Gastrocnemius medialis (tissue), 4 donors: ENCODE results near the gene FOXA2. TPM values are rescaled to one million over a fixed set of nuclear protein-coding genes. Genes with fewer than 3 reads are reported as not detected.

Source experiments
- ATAC-seq, 2 donors: fragments of 150-250 bp; one replicate each; pipeline ENCODE4 v1.9.1; 2016
- DNase-seq, 2 donors: peaks; one replicate each; pipeline ENCODE4 v3.0.0-alpha.2; 2019
- H3K27ac ChIP-seq, 4 donors: fragments of 200-600 bp; sonication (generic); 1 replicate in 1 of 4; 2 replicates in 3 of 4; pipeline ENCODE4 v1.5.1; 2016 to 2018; ENCODE audit warnings: mild to moderate bottlenecking in 2 of 4, moderate library complexity in 1 of 4
- H3K27me3 ChIP-seq, 3 donors: fragments of 200-600 bp; sonication (generic) in 2 of 3; 1 replicate in 1 of 3; 2 replicates in 2 of 3; pipeline versions ENCODE4 v1.5.1 to v1.6.0; 2016 to 2019; ENCODE audit warnings: mild to moderate bottlenecking in 1 of 3, moderate library complexity in 1 of 3
- H3K36me3 ChIP-seq, 2 donors: fragments of 200-600 bp; sonication (generic) in 1 of 2; one replicate each; pipeline ENCODE4 v1.5.1; 2017 to 2018
- H3K4me1 ChIP-seq, 2 donors: fragments of 200-600 bp; sonication (generic) in 1 of 2; one replicate each; pipeline ENCODE4 v1.5.1; 2016 to 2017; ENCODE audit warnings: mild to moderate bottlenecking in 2 of 2
- H3K4me3 ChIP-seq, 4 donors: fragments of 200-600 bp; sonication (generic) in 3 of 4; 1 replicate in 1 of 4; 2 replicates in 3 of 4; pipeline ENCODE4 v1.5.1; 2016 to 2019; ENCODE audit warnings: mild to moderate bottlenecking in 2 of 4
- H3K9me3 ChIP-seq, 3 donors: fragments of 200-600 bp; sonication (generic) in 2 of 3; 1 replicate in 1 of 3; 2 replicates in 2 of 3; pipeline ENCODE4 v1.5.1; 2016 to 2019
- POLR2A ChIP-seq, 2 donors: fragments of 450-650 bp; IDR thresholded peaks; one replicate each; pipeline ENCODE4 v1.6.1; 2017; ENCODE audit warnings: antibody characterized with exemption in 2 of 2, mild to moderate bottlenecking in 2 of 2, moderate library complexity in 2 of 2
- in situ Hi-C, 4 donors: fragments of 200-750 bp; cut with MboI; loops; one replicate each; pipeline versions ENCODE4 v1.15.0 to v1.8.0; 2017; ENCODE audit warnings: low sequenced_read_pairs in 4 of 4
- intact Hi-C: fragments of 100-400 bp; cut with DNase I; formaldehyde crosslinking; loops from one replicate; pipeline ENCODE4 v1.15.1; 2023; ENCODE audit warnings: low total_unique reads
- total RNA-seq, 4 donors: library from RNA; depleted of rRNA; stranded (reverse); fragments of >200 nt; gene quantifications; one replicate each; pipeline versions ENCODE4 v1.1.0 to v1.2.3, GENCODE V29; 2016
- TF ChIP-seq, protein P1 (sequence below), 5 experiments: fragments of 450-650 bp in 3 of 5; fragments of 200-600 bp in 2 of 5; sonication (generic) in 2 of 5; IDR thresholded peaks in 4 of 5; conservative IDR thresholded peaks in 1 of 5; 1 replicate in 4 of 5; 2 replicates in 1 of 5; pipeline ENCODE4 v1.5.1; 2016 to 2019; ENCODE audit warnings: antibody characterized with exemption in 5 of 5, mild to moderate bottlenecking in 3 of 5, moderate library complexity in 3 of 5

FOXA2 gene
- total RNA-seq, 4 donors from 2014 or later = 0.42 to 0.72 TPM; not detected in 2

- Histone ChIP-seq H3K36me3 (no peaks in the 10 kb centered on the region), H3K27ac (no peak overlapping the region), H3K9me3 (no peaks in the 10 kb centered on the region), H3K27me3 (peaks cover 24 to 65% (median 58%) of the 10 kb centered on the region in 3 donors), H3K4me1 (no peaks in the 10 kb centered on the region), H3K4me3 (no peak overlapping the region)
- intact Hi-C loops (no loop called here), in situ Hi-C loops (no loop called here)
- ATAC-seq (no peak), DNase-seq (no peak)
- TF ChIP-seq POLR2A (IDR thresholded peaks at IDR 0.05) = no peak
- TF ChIP-seq, protein P1, sequence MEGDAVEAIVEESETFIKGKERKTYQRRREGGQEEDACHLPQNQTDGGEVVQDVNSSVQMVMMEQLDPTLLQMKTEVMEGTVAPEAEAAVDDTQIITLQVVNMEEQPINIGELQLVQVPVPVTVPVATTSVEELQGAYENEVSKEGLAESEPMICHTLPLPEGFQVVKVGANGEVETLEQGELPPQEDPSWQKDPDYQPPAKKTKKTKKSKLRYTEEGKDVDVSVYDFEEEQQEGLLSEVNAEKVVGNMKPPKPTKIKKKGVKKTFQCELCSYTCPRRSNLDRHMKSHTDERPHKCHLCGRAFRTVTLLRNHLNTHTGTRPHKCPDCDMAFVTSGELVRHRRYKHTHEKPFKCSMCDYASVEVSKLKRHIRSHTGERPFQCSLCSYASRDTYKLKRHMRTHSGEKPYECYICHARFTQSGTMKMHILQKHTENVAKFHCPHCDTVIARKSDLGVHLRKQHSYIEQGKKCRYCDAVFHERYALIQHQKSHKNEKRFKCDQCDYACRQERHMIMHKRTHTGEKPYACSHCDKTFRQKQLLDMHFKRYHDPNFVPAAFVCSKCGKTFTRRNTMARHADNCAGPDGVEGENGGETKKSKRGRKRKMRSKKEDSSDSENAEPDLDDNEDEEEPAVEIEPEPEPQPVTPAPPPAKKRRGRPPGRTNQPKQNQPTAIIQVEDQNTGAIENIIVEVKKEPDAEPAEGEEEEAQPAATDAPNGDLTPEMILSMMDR (IDR thresholded peaks at IDR 0.05 in 4 of 5, conservative IDR thresholded peaks at IDR 0.05 in 1 of 5) = no peak
Measured at GRCh38 chr20:22560817-22561216, 23.6 kb downstream of the FOXA2 start.

GRCh38 chr20:22559711-22560318, 24.6 kb downstream of the FOXA2 start:
- H3K4me3 ChIP-seq = no peak overlapping the region
- H3K27ac ChIP-seq = no peak overlapping the region
- ATAC-seq = no peak
- intact Hi-C loops (no loop called here), in situ Hi-C loops (no loop called here)
- DNase-seq = no peak
- peaks cover 17 to 57% (median 48%) of the 10 kb centered on the region in 3 donors for H3K27me3 ChIP-seq
- H3K9me3 ChIP-seq = no peaks in the 10 kb centered on the region
- no peaks in the 10 kb centered on the region for H3K36me3 ChIP-seq
- TF ChIP-seq POLR2A (IDR thresholded peaks at IDR 0.05) = no peak
- TF ChIP-seq, protein P1 (IDR thresholded peaks at IDR 0.05 in 4 of 5, conservative IDR thresholded peaks at IDR 0.05 in 1 of 5) = no peak
- H3K4me1 ChIP-seq = no peaks in the 10 kb centered on the region

DNA sequence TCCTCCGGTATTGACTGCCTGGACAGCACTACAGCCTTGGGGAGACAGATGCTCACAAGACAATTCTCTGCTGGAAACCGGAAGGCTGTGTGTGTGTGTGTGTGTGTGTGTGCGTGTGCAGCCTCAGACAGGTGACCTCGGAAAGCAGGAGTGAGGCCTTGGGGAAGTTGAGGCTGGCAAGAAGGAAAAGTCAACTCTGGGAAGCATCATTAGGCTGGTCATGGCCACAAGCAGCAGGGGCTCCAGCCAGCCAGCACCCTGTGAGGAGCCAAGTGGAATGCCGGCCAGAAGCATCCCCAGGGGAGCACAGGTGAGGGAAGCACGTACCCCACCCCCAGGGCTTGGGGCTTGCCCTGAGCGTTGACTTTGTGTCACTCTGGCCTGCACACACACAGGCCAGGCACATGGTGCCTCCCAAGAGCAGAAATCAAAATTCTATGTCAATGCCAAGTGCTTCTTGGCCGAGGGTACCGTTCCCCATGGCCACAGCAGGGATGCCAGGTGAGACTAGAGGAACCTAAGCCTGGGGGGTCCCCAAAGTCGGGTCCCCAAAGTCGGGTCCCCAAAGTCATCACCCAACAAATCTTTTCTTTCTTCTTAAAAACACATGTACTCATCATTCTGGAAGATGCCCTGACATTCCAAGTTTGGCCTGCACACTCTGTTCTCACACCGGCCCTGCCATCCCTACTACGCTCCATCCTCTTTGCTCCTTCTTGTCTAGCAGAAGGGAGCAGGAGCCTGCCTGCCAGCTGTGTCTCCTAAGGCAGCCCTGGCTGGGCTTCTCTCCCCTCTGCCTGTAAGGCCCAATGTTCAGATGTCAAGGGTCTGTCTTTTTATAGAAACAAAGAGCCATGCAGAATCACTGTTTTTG, 26.7 kb downstream of the FOXA2 start:
- Histone ChIP-seq H3K9me3 (no peaks in the 10 kb centered on the region), H3K36me3 (no peaks in the 10 kb centered on the region), H3K4me3 (no peak overlapping the region), H3K4me1 (no peaks in the 10 kb centered on the region), H3K27me3 (peaks cover 17 to 39% (median 28%) of the 10 kb centered on the region in 3 donors), H3K27ac (no peak overlapping the region)
- DNase-seq (no peak), ATAC-seq (no peak)
- intact Hi-C loops (no loop called here), in situ Hi-C loops (no loop called here)
- TF ChIP-seq, protein P1 (IDR thresholded peaks at IDR 0.05 in 4 of 5, conservative IDR thresholded peaks at IDR 0.05 in 1 of 5) = no peak

- intact Hi-C loops = no loop called here
- no peak for TF ChIP-seq POLR2A (IDR thresholded peaks at IDR 0.05)
- TF ChIP-seq, protein P1 (IDR thresholded peaks at IDR 0.05 in 4 of 5, conservative IDR thresholded peaks at IDR 0.05 in 1 of 5) = no peak
- H3K4me3 ChIP-seq = no peak overlapping the region
Measured at GRCh38 chr20:22556565-22557056, 27.8 kb downstream of the FOXA2 start.

More at GRCh38 chr20:22556565-22557056, 27.8 kb downstream of the FOXA2 start:
- no peak overlapping the region for H3K27ac ChIP-seq
- peaks cover 16 to 30% (median 25%) of the 10 kb centered on the region in 3 donors for H3K27me3 ChIP-seq
- ATAC-seq (no peak), DNase-seq (no peak)
- in situ Hi-C loops = no loop called here
- no peaks in the 10 kb centered on the region for H3K9me3 ChIP-seq
- no peaks in the 10 kb centered on the region for H3K36me3 ChIP-seq
- H3K4me1 ChIP-seq = no peaks in the 10 kb centered on the region
